ENCODE results near the gene SLC48A1. TPM values are rescaled to one million over a fixed set of nuclear protein-coding genes. Genes with fewer than 3 reads are reported as not detected.

Gene SLC48A1
- total RNA-seq, 2 experiments from 2014 or later, result 12.0 to 12.9 TPM

GRCh38 chr12:47741340-47741703 is 31.7 kb upstream of the SLC48A1 start:
- POLR2A ChIA-PET, result interaction anchor here (0.6 kb wide), 1 partner anchor 15 kb away, joined by 3 read pairs; no protein-coding TSS in a partner anchor
- CTCF ChIA-PET, result interaction anchor here (0.8 to 13.0 kb wide), 23 partner anchors 9 to 456 kb away, joined by 3 to 289 read pairs (median 5); partner anchors contain the start of genes ENDOU, RAPGEF3 and SLC48A1

DNA sequence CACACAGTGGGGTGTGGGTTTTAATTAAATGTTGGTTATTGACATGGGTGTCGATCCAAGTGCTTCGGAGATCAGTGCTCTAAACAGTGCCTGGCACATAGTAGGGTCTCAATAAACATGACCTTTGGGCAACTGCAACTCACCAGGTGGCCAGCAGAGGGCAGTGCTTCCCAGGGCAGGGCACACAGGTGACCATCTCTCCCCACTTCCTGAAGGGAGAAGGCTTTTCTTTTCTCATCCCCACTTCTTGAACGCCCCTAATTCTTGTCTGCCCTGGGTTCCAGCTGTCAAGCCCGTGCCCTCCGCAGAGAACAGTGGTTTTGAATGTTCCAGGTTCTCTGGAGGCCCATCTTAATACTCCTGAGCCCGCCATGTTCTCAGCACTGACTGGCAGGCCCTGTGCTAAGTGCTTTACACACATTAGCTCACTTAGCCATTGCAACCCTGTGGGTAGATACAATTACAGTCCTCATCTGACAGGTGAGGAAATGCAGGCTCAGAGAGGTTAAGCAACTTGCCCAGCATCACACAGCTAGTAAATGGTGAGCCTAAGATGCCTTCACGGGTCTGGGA is 30.7 kb upstream of the SLC48A1 start:
- ChIA-PET CTCF (interaction anchor here (0.6 to 13.0 kb wide), 32 partner anchors 10 to 455 kb away, joined by 3 to 289 read pairs (median 4); partner anchors contain the start of genes ENDOU, RAPGEF3 and SLC48A1), POLR2A (interaction anchor here (1.0 kb wide), 1 partner anchor 40 kb away, joined by 3 read pairs; no protein-coding TSS in a partner anchor)

GRCh38 chr12:47743311-47743860 is 29.7 kb upstream of the SLC48A1 start:
- ChIA-PET POLR2A (interaction anchor here (1.0 kb wide), 1 partner anchor 39 kb away, joined by 3 read pairs; no protein-coding TSS in a partner anchor), CTCF (interaction anchor here (0.6 to 13.0 kb wide), 18 partner anchors 11 to 443 kb away, joined by 3 to 289 read pairs (median 8); partner anchors contain the start of genes RAPGEF3 and SLC48A1)

DNA sequence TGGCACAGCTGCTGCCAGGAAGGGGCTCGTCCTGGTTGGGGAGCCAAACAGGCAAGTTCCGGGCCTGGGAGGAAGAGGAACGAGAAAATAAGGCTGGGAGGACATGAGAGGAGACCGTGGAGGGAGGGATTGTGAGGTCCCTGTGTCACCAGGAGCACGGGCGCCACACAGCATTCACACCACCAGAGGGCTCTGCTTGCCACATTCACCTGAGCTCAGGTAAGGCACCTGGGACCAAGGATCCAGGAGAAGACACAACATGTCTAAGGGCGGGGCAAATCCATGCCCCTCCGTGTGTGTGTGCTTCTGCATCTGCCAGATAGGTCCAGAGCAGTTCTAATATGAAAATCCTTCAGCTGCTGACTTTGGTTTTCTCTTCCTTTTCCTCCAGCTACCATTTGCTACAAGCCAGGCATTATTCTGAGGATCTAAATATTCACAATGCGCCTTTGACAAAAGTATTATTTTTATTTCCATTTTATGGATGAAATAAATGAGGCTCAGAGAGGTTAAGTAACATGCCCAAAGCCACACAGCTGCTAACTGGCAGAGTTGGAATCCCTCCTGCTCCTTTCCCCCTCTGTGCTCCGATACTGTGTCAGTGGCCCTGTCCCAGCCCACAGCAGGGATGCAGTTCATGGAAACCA is 28.9 kb upstream of the SLC48A1 start:
- CTCF ChIA-PET, result interaction anchor here (0.7 to 13.0 kb wide), 17 partner anchors 8 to 205 kb away, joined by 3 to 289 read pairs (median 5); partner anchors contain the start of genes RAPGEF3 and SLC48A1
- POLR2A ChIA-PET, result interaction anchor here (0.7 kb wide), 1 partner anchor 19 kb away, joined by 4 read pairs; the partner anchor contains the start of gene ENDOU

- POLR2A ChIA-PET, result interaction anchor here (0.7 kb wide), 1 partner anchor 20 kb away, joined by 4 read pairs; the partner anchor contains the start of gene ENDOU
- CTCF ChIA-PET, result interaction anchor here (0.7 to 13.0 kb wide), 13 partner anchors 9 to 205 kb away, joined by 3 to 289 read pairs (median 5); partner anchors contain the start of genes RAPGEF3 and SLC48A1
Measured at GRCh38 chr12:47744778-47745436, 28.1 kb upstream of the SLC48A1 start.

GRCh38 chr12:47745485-47746041 is 27.5 kb upstream of the SLC48A1 start:
- POLR2A ChIA-PET, result no interaction called here
- CTCF ChIA-PET, result interaction anchor here (1.5 to 13.0 kb wide), 5 partner anchors 9 to 88 kb away, joined by 4 to 289 read pairs (median 48); partner anchors contain the start of genes RAPGEF3 and SLC48A1

DNA sequence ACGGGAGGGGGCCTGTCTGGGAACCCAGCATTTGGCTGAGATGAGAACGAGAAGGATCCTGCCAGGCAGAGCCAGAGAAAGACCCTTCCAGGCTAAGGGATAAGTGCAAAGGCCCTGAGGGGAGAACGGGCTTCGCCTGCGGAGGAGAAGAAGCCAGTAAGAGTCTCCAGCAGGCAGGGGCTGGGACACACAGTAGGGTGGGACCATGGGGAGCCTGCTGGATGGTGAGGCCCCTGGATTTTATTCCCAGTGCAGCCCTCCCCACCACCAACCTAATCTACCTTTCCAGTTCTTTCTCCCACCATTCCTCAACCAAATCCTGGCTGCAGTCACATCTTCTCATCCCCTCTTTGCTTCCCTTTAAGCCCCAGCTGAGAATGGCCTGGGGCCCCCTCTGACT is 27.0 kb upstream of the SLC48A1 start:
- ChIA-PET POLR2A (no interaction called here), CTCF (interaction anchor here (1.7 to 13.0 kb wide), 2 partner anchors 28 to 92 kb away, joined by 5 to 289 read pairs; partner anchors contain the start of gene SLC48A1)

GRCh38 chr12:47746523-47746922 is 26.5 kb upstream of the SLC48A1 start:
- POLR2A ChIA-PET, result no interaction called here
- CTCF ChIA-PET, result interaction anchor here (1.4 to 13.0 kb wide), 3 partner anchors 27 to 91 kb away, joined by 4 to 289 read pairs (median 5); partner anchors contain the start of gene SLC48A1

DNA sequence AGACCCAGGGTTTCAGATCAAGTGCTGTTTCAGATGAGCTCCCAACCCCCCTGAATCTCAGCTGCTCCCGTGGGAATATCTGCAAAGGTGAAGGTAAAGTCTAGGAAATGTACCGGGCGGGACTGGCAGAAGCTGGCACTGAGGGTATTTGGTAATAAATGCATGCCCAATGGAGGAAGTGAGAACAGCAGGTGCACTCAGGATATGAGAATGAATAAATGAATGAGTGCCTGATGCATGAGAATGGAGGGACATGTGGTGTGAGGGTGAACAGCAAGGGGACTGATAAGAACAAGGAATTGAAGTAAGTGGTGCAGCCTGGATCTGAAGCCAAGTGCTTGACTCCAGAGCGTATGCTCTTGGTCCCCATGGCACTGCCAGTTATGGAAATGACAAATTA is 25.9 kb upstream of the SLC48A1 start:
- POLR2A ChIA-PET, result no interaction called here
- CTCF ChIA-PET, result interaction anchor here (1.4 to 13.0 kb wide), 4 partner anchors 27 to 91 kb away, joined by 4 to 289 read pairs (median 5); partner anchors contain the start of gene SLC48A1

DNA sequence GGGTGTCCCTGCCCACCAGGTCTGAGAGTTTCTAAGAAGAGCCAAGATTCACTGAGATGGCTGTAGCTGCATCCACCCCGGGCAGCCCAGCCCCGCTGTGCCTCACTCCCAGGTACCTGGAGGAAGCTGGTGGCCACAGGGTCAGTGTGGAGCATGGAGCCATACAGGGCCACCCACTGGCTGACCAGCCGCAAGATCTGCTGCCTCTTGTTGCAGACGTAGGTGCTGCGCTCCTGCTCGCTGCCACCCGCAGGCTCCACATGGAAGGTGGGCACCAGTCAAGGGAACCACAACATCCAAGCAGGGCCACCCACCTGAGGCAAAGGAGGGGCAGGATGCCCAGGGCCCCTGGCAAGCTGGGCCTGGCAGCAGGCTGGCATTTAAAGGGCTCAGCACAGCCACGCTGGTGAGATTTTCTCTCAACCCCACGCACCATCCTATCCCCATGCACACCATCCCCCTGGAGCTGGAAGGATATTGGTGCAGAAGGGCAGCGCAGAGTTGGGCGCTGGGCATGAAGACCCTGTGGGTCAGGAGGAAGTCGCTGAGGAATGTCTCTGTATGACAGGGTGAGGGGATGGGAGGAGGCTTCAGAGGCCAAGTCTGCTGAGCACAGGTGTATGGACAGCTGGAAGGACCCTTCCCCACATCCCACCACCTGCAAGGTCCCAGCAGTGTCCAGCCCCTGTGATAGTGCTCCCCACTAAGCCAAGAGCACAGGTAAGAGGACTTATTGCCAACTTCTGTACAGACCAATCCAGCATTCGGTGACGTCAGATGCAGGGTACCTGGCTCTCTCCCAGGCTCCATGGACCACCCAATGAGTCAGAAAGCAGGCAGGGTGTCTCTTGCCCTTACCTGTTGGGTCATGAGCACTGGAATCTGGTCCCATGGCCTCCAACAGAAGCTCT is 25.2 kb upstream of the SLC48A1 start:
- ChIA-PET POLR2A (no interaction called here), CTCF (interaction anchor here (1.4 to 13.0 kb wide), 4 partner anchors 26 to 90 kb away, joined by 4 to 289 read pairs (median 5); partner anchors contain the start of gene SLC48A1)

- POLR2A ChIA-PET, result no interaction called here
- CTCF ChIA-PET, result interaction anchor here (1.8 to 13.0 kb wide), 2 partner anchors 26 to 87 kb away, joined by 5 to 289 read pairs; partner anchors contain the start of gene SLC48A1
Measured at GRCh38 chr12:47748507-47748828, 24.6 kb upstream of the SLC48A1 start.

GRCh38 chr12:47748899-47749298 is 24.1 kb upstream of the SLC48A1 start:
- POLR2A ChIA-PET, result no interaction called here
- CTCF ChIA-PET, result interaction anchor here (0.6 to 13.0 kb wide), 3 partner anchors 25 to 916 kb away, joined by 3 to 289 read pairs (median 5); partner anchors contain the start of gene SLC48A1

GRCh38 chr12:47750229-47750798 is 22.7 kb upstream of the SLC48A1 start:
- CTCF ChIA-PET, result interaction anchor here (0.8 to 14.0 kb wide), 3 partner anchors 8 to 44 kb away, joined by 3 to 289 read pairs (median 147); partner anchors contain the start of genes RPAP3 and SLC48A1
- POLR2A ChIA-PET, result no interaction called here

DNA sequence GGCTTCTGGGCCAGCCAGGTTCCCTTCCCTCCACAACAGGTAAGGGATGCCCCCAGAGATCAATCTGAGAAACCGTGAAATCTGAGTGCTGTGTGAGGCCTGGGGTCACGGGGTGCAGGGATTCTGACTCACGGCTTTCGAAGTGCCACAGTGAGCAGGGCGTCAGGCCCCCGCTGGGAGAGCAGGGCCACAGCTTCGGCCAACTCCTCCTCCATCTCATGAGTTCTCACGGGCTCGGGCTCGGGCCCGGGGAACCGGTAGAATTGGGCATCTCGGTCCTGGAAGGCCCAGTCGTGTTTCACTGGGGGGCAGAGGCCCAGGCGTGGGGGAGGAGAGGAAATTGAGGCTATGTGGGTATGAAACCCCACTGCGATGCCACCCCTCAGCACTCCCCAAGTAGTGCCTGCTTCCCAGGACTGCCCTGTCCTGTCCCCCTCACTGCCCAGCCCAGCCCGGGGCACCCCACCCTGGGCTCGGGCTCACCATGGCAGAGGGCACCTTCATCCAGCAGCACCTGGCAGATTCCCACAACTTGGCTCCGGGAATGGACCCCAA is 22.0 kb upstream of the SLC48A1 start:
- ChIA-PET POLR2A (no interaction called here), CTCF (interaction anchor here (13.0 to 14.0 kb wide), 2 partner anchors 8 to 23 kb away, joined by 147 to 289 read pairs; partner anchors contain the start of gene SLC48A1)

GRCh38 chr12:47751561-47751960 is 21.5 kb upstream of the SLC48A1 start:
- POLR2A ChIA-PET, result no interaction called here
- CTCF ChIA-PET, result interaction anchor here (13.0 to 14.0 kb wide), 2 partner anchors 9 to 22 kb away, joined by 147 to 289 read pairs; partner anchors contain the start of gene SLC48A1

GRCh38 chr12:47752121-47752520 is 20.9 kb upstream of the SLC48A1 start:
- POLR2A ChIA-PET, result no interaction called here
- CTCF ChIA-PET, result interaction anchor here (13.0 to 14.0 kb wide), 2 partner anchors 9 to 22 kb away, joined by 147 to 289 read pairs; partner anchors contain the start of gene SLC48A1

DNA sequence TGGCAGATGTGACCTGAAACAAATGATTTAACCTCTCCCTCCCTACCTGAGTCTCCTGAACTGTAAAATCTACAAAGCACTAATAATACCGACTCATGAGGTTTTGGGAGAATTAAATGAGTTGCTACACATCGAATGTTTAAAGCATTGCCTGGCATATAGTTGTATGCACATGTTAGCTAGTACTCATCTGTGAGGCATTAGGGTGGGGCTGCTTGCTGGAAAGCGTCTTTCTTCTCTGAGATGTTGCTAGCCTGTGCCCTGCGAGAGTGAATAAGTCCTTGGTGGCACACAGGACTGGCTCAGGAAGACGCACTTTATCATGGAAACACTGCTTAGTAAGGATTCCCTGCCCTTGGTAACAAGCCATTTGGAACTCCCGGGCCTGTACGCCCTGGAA is 20.5 kb upstream of the SLC48A1 start:
- ChIA-PET CTCF (interaction anchor here (14.0 kb wide), 1 partner anchor 10 kb away, joined by 147 read pairs; no protein-coding TSS in a partner anchor), POLR2A (no interaction called here)

All from activated CD8-positive, alpha-beta memory T cell treated with anti-CD3 and anti-CD28 coated beads for 36 hours (primary cell).